Hippocampal formation (tissue), 2 donors: Measurements from ENCODE around the gene RPS6KA4.
"Not testable (repeated sequence)": the region's sequence is repeated elsewhere in the genome, so short reads cannot be mapped to it uniquely, and the experiment has no call there.

Source experiments
- DNase-seq, 2 donors: peaks; one replicate each; lab custom pipeline; 2025; lab: John Stamatoyannopoulos, UW

The RPS6KA4 gene

DNA sequence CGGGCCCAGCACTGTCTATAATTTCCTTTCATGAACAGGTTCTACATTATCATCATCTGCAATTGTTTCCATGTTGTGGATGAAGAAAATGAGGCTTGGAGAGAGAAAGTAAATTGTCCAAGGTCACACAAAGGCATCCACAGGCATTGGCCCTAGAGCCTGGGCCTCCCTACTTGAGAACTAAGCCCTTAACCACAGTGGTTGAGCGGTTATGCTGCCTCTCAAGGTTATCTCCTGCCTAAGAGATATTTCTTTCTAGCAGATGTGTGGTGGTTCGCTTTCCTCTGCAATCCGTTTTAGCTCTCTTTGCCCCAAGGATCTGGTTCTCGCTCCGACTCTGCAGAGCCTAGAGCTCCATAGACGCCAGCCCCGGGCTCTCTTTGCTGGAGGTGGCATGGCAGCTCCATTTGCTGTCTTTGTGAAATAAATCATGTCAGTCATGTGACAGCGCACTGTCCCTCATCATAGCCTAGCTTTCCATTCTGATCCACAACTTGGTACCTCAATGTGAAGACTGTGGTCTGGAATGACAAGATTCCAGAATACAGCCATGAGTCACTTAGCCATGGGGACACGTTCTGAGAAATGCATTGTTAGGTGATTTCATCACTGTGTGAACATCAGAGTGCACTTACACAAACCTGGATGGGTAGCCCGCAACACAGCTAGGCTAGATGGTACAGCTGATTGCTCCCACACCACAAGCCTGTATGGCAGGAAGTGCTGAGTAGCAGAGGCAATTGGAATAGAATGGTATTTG, 27.2 kb downstream of the RPS6KA4 start:
- no peak for DNase-seq

DNA sequence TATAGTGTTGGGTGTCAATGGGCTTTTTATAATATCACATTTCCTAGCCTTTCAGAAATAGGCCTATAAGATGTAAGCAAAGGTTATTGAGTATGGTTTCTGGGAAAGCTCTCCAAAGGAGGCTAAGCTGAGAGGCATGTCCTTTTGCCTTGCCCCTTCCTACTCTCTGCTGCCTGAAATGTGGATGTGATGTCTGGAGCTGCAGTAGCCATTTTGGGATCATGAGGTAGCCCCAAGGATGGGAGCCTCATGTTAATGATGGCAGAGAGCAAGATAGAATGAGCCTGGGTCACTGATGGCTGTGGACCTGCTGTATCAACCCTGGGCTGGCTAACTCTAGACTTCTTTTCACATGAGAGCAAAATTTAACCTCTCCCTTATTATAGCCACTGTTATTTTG, 29.0 kb downstream of the RPS6KA4 start:
- DNase-seq: no peak

- DNase-seq: no peak
These were observed 29.9 kb downstream of the RPS6KA4 start for GRCh38 chr11:64388894-64389293.

GRCh38 chr11:64389851-64390250, 30.9 kb downstream of the RPS6KA4 start:
- DNase-seq: no peak

- no peak for DNase-seq
These were observed 31.6 kb downstream of the RPS6KA4 start for GRCh38 chr11:64390558-64390957.

DNA sequence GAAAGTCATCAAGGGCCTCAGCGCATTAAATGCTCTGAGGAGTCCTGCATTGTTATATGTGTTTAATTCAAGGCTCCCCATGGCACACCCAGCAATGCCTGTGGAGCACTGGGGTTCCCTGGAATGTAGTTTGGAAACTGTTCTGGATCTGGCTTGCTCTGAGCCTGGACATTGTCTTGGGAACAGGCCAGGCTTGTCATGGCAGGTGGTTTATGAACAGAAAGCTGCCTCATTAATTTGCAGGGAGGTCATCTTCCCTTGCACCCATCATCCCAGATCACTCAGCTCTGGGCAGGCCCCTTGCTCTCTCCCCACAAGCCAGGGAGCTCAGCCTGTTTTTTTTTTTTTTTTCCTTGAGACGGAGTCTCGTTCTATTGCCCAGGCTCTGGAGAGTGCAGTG, 32.9 kb downstream of the RPS6KA4 start:
- DNase-seq: no peak

GRCh38 chr11:64395545-64396078, 36.6 kb downstream of the RPS6KA4 start:
- DNase-seq: peak in 1 of 2 donors; percentile 15

GRCh38 chr11:64396079-64396591, 37.2 kb downstream of the RPS6KA4 start:
- DNase-seq: no peak

DNA sequence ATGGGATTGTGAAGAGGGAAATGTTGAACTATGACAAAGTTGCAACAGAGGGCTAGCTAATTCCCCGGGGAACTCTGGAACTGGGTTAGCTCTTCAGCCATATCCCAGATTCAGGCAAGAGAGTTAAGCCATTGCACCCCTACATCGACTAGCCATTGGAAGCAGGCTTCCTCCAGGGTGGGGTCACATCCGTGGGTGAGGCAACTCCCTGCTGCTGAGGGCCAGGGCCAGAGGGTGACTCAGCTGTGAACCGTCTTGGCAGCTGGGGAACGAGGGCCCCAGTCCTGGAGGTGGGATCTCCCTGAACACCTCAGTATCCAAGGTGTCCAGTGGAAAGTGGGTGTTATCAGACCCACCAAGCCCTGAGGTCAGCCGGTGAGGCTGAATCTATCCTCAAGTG, 41.1 kb downstream of the RPS6KA4 start:
- no peak for DNase-seq

DNA sequence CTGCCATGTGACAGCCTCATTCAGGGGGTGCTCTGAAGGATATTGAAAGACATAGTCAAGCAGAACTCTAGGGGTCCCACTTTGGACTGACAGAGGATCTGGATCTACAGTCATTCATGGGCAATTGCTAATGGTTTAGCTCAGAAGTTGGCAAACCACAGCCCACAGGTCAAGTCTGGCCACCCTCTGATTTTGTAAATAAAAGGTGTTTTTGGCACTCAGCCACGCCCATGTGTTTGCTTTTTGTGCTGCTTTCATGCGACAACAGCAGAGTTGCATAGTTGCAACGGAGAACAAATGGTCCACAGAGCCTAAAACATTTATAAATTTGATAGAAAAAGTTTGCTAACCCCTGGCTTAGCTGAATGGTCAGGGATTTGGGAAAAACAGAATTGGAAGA, 41.7 kb downstream of the RPS6KA4 start:
- no peak for DNase-seq

DNA sequence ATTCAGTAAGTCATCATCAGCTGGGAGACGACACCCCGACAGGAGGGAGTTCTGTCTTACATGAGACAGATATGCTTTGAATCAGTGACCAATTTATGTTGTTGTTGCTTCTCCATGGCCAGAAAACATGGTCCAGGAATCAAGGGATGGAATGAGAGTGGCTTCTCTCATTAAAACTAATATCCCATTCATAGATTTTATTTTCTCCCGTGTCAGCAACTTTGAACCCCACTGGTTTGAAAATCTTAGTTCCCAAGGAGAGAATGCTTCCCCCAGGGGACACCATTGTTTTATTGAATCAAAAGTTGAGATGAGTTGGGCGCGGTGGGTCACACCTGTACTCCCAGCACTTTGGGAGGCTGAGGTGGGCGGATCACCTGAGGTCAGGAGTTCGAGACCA, 42.8 kb downstream of the RPS6KA4 start:
- DNase-seq: no peak

DNA sequence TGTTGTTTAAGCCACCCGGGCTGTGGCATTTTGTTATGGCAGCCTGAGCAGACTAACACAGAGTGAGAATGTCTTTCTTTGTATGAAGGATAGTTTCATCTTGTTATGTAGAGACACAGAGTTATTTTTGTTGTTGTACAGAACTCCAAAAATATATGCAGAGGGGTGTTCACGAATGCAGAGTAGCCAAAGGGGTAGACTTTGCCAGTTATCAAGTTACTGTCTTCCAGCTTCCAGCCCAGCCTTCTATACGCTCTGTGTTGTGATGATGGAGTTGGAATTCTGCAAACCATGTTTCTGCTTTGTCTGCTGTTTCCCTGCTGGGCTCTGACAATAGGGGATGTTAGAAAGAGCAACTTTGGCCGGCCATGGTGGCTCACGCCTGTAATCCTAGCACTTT, 44.1 kb downstream of the RPS6KA4 start:
- no peak for DNase-seq

- DNase-seq: no peak
These were observed 47.4 kb downstream of the RPS6KA4 start for GRCh38 chr11:64406221-64406946.

DNA sequence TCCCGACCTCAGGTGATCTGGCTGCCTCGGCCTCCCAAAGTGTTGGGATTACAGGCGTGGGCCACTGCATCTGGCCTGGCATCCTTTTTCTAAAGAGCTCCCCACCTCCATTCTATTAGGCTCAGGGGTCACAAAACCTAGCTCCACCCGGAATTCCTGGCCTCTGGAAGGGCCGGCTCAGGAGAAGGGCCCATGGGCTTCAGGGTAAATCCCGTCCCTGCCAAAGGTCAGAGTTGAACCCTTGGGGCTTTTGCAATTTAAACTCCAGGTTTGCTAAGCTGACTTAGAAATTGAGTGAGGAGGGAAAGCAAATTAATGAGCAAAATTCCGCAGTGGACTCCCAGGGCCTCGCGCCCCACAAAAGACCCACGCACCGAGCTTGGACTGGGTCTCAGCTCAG, 48.3 kb downstream of the RPS6KA4 start:
- no peak for DNase-seq

DNA sequence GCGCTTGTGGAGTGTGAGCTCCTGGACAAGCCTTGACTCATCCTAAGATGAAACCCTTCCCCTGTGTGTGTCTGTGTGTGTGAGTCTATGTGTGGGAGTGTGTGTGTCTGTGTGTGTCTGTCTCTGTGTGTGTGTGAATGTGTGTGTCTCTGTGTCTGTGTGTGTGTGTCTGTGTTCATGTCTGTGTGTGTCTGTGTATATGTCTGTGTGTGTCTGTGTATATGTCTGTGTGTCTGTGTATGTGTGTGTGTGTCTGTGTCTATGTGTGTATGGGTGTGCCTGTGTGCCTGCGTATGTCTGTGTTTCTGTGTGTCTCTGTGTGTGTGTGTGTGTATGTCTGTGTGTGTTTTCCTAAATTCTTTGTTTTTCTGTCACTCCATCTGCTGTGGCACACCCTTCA, 48.7 kb downstream of the RPS6KA4 start:
- no peak for DNase-seq

DNA sequence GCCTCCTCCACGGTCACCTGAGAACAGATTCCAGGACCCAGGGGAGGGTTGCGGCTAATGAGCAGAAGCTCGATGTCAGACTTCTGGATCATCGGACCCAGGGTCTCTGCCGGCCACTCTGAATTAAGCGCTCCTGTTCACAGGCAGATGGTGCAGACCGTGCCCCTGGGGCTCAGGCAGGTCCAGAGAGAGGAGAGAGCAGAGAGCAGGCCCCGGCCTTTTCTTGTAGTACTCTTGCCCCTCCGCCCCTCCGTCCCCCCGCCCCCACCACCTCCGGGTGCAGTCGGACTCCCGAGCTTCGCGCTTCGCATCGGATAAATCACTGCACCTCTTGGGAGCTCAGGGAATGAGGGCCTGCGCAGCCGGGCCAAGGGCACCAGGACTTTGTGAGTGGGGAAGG, 50.3 kb downstream of the RPS6KA4 start:
- DNase-seq: no peak

DNA sequence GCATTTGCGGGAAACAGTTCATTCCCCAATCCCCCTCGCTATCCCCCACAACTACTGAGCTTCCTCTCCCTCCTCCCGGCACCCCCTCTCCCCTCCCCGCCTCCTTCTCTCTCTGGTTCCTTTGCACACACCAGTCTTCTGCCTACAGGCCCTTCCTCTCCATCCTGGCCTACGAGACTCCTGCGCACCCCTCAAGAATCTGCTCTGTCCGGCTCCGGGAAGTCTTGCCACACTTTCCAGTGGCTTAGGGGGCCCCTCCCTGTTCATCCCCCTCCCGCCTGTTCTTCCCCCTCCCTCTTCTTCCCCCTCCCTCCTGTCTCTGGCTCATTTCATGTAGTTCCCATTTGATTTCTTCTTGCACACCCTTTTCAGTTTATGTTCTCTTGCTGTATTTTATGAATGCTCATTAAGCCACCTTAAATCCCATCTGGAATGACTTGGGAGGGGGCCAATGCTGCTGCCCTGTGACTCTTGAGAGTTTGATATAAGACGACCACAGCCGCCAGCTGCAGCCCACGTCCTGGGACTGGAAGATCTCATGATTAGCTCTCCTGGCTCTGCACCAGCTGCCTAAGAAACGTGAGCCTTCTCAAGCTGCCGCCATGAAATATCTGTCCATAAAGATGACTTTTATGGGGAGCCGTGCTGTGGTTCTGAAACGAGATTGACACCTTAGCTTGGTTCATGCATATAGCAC, 50.9 kb downstream of the RPS6KA4 start:
- DNase-seq: peak in 1 of 2 donors; percentile 14

DNA sequence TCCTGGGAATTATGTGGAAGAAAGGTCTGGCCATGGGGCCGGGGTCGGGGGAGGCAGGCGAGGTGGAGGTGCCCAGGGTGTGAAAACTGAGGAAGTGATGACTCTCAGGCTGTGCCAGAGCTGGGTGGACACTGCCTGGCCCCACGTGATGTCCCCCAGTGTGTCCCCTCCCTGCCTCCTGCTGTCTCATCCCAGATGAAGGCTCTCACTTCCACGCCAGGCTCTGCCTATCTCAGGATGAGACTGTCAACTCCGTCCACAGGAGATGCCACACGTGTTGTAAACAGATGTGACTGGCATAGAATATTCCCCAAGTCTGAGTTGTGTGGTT, 51.4 kb downstream of the RPS6KA4 start:
- no peak for DNase-seq

- no peak for DNase-seq
These were observed 54.5 kb downstream of the RPS6KA4 start for GRCh38 chr11:64413417-64413816.

DNA sequence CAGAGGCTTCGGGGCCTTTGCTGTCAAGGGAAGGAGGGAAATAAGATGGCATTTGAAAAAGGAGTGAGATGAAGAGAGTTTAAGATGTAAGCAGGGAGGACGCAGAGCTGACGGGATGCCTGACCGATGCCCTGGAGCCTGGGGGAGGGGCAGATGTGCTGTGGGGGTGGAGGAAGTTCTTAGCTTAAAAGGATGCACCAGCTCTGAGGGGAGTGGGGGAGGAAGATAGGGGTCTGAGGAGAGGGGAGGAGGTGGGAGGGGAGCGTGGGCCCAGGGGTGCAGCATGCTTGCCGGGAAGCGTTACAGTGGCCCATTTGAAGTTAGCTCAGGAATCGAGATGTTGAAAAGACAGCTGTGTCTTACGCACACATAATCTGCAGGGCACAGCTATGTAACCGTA, 56.3 kb downstream of the RPS6KA4 start:
- no peak for DNase-seq

- DNase-seq: no peak
These were observed 57.2 kb downstream of the RPS6KA4 start for GRCh38 chr11:64415996-64416728.

DNA sequence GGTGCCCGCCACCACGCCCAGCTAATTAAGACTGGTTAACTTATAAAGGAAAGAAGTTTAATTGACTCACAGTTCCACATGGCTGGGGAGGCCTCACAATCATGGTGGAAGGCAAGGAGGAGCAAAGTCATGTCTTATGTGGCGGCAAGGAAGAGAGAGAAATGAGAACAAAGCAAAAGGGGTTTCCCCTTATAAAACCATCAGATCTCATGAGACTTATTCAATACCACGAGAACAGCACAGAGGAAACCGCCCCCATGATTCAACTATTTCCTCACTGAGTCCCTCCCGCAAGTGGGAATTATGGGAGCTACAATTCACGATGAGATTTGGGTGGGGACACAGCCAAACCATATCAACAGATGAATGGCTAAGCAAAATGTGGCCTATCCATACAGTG, 59.3 kb downstream of the RPS6KA4 start:
- not testable (repeated sequence) for DNase-seq
